Gastrocnemius medialis (tissue), 4 donors: Measurements from ENCODE around the gene NEO1. TPM values are rescaled to one million over a fixed set of nuclear protein-coding genes. Genes with fewer than 3 reads are reported as not detected.

Experiments used
- ATAC-seq, 2 donors: fragments of 150-250 bp; one replicate each; pipeline ENCODE4 v1.9.1; 2016
- DNase-seq, 2 donors: peaks; one replicate each; pipeline ENCODE4 v3.0.0-alpha.2; 2019
- H3K27ac ChIP-seq, 4 donors: fragments of 200-600 bp; sonication (generic); 1 replicate in 1 of 4; 2 replicates in 3 of 4; pipeline ENCODE4 v1.5.1; 2016 to 2018; ENCODE audit warnings: mild to moderate bottlenecking in 2 of 4, moderate library complexity in 1 of 4
- H3K27me3 ChIP-seq, 3 donors: fragments of 200-600 bp; sonication (generic) in 2 of 3; 1 replicate in 1 of 3; 2 replicates in 2 of 3; pipeline versions ENCODE4 v1.5.1 to v1.6.0; 2016 to 2019; ENCODE audit warnings: mild to moderate bottlenecking in 1 of 3, moderate library complexity in 1 of 3
- H3K36me3 ChIP-seq, 2 donors: fragments of 200-600 bp; sonication (generic) in 1 of 2; one replicate each; pipeline ENCODE4 v1.5.1; 2017 to 2018
- H3K4me1 ChIP-seq, 2 donors: fragments of 200-600 bp; sonication (generic) in 1 of 2; one replicate each; pipeline ENCODE4 v1.5.1; 2016 to 2017; ENCODE audit warnings: mild to moderate bottlenecking in 2 of 2
- H3K4me3 ChIP-seq, 4 donors: fragments of 200-600 bp; sonication (generic) in 3 of 4; 1 replicate in 1 of 4; 2 replicates in 3 of 4; pipeline ENCODE4 v1.5.1; 2016 to 2019; ENCODE audit warnings: mild to moderate bottlenecking in 2 of 4
- H3K9me3 ChIP-seq, 3 donors: fragments of 200-600 bp; sonication (generic) in 2 of 3; 1 replicate in 1 of 3; 2 replicates in 2 of 3; pipeline ENCODE4 v1.5.1; 2016 to 2019
- CTCF ChIP-seq, 5 experiments: fragments of 450-650 bp in 3 of 5; fragments of 200-600 bp in 2 of 5; sonication (generic) in 2 of 5; IDR thresholded peaks in 4 of 5; conservative IDR thresholded peaks in 1 of 5; 1 replicate in 4 of 5; 2 replicates in 1 of 5; pipeline ENCODE4 v1.5.1; 2016 to 2019; ENCODE audit warnings: antibody characterized with exemption in 5 of 5, mild to moderate bottlenecking in 3 of 5, moderate library complexity in 3 of 5
- POLR2A ChIP-seq, 2 donors: fragments of 450-650 bp; IDR thresholded peaks; one replicate each; pipeline ENCODE4 v1.6.1; 2017; ENCODE audit warnings: antibody characterized with exemption in 2 of 2, mild to moderate bottlenecking in 2 of 2, moderate library complexity in 2 of 2
- in situ Hi-C, 4 donors: fragments of 200-750 bp; cut with MboI; loops; one replicate each; pipeline versions ENCODE4 v1.15.0 to v1.8.0; 2017; ENCODE audit warnings: low sequenced_read_pairs in 4 of 4
- intact Hi-C: fragments of 100-400 bp; cut with DNase I; formaldehyde crosslinking; loops from one replicate; pipeline ENCODE4 v1.15.1; 2023; ENCODE audit warnings: low total_unique reads
- total RNA-seq, 4 donors: library from RNA; depleted of rRNA; stranded (reverse); fragments of >200 nt; gene quantifications; one replicate each; pipeline versions ENCODE4 v1.1.0 to v1.2.3, GENCODE V29; 2016

NEO1 gene
- total RNA-seq, 4 donors from 2014 or later, result 13.8 to 32.0 (median 20.3) TPM

- no peak overlapping the region for H3K27ac ChIP-seq
- H3K4me1 ChIP-seq, result peaks cover 0 to 3% of the 10 kb centered on the region in 2 donors
- ATAC-seq (no peak), DNase-seq (no peak)
- no peaks in the 10 kb centered on the region for H3K9me3 ChIP-seq
- TF ChIP-seq CTCF (IDR thresholded peaks at IDR 0.05 in 4 of 5, conservative IDR thresholded peaks at IDR 0.05 in 1 of 5) (no peak), POLR2A (IDR thresholded peaks at IDR 0.05) (no peak)
- H3K36me3 ChIP-seq, result peaks cover 0 to 4% of the 10 kb centered on the region in 2 donors
- intact Hi-C loops (no loop called here), in situ Hi-C loops (no loop called here)
- no peaks in the 10 kb centered on the region for H3K27me3 ChIP-seq
- no peak overlapping the region for H3K4me3 ChIP-seq
Measured at GRCh38 chr15:73139744-73140553, 87.7 kb downstream of the NEO1 start.

- in situ Hi-C loops (no loop called here), intact Hi-C loops (no loop called here)
- Histone ChIP-seq H3K27me3 (no peaks in the 10 kb centered on the region), H3K27ac (no peak overlapping the region), H3K9me3 (no peaks in the 10 kb centered on the region), H3K36me3 (peaks cover 0 to 4% of the 10 kb centered on the region in 2 donors), H3K4me3 (no peak overlapping the region), H3K4me1 (peaks cover 0 to 3% of the 10 kb centered on the region in 2 donors)
- no peak for ATAC-seq
- DNase-seq, result no peak
- TF ChIP-seq POLR2A (IDR thresholded peaks at IDR 0.05), result no peak
- no peak for TF ChIP-seq CTCF (IDR thresholded peaks at IDR 0.05 in 4 of 5, conservative IDR thresholded peaks at IDR 0.05 in 1 of 5)
Measured at GRCh38 chr15:73141216-73141900, 89.1 kb downstream of the NEO1 start.

GRCh38 chr15:73142802-73143762 is 90.8 kb downstream of the NEO1 start:
- intact Hi-C loops, result no loop called here
- no peak overlapping the region for H3K4me3 ChIP-seq
- ATAC-seq, result no peak

More at GRCh38 chr15:73142802-73143762, 90.8 kb downstream of the NEO1 start:
- H3K4me1 ChIP-seq, result peaks cover 0 to 3% of the 10 kb centered on the region in 2 donors
- in situ Hi-C loops, result no loop called here
- no peak for DNase-seq
- no peaks in the 10 kb centered on the region for H3K9me3 ChIP-seq
- peaks cover 0 to 4% of the 10 kb centered on the region in 2 donors for H3K36me3 ChIP-seq
- H3K27ac ChIP-seq, result no peak overlapping the region
- TF ChIP-seq CTCF (IDR thresholded peaks at IDR 0.05 in 4 of 5, conservative IDR thresholded peaks at IDR 0.05 in 1 of 5), result no peak
- TF ChIP-seq POLR2A (IDR thresholded peaks at IDR 0.05), result no peak
- no peaks in the 10 kb centered on the region for H3K27me3 ChIP-seq
